GM12891 (cell line): ENCODE measurements around the gene MORN3.

Source experiments
- POLR2A ChIP-seq: IDR thresholded peaks from 2 replicates; pipeline ENCODE4 v1.6.1; 2011; ENCODE audit warnings: low read depth, low read length, control low read depth
- POLR2AphosphoS5 ChIP-seq: IDR thresholded peaks from 2 replicates; pipeline ENCODE4 v1.6.1; 2011; ENCODE audit warnings: low read depth, low read length, control low read depth

DNA sequence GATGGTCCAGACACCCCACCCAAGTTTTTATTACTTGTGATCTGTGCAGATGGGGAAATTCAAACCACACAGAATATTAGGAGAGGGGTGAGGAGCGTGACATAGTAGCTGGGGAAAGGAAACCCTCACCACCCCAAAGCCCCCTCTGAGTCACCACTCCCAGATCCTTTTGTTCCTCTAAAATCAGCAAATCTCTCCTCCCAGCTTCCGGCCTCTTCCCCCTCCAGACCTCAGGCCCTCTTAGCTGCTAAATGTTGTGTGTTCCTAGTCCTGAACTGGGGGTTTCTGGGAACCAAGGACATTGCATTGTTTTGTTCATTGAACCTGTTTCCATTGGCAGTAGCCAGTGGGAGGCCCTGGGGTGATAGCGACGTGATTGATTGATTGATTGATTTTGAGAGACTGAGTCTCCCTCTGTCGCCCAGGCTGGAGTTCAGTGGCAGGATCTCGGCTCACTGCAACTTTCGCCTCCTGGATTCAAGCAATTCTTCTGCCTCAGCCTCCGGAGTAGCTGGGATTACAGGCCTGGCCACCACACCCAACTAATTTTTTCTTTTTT is 49.0 kb downstream of the MORN3 start:
- TF ChIP-seq POLR2AphosphoS5 (no peak), POLR2A (no peak)
